Left lung (tissue), 10 donors: ENCODE measurements around the gene CUX1. TPM values are rescaled to one million over a fixed set of nuclear protein-coding genes. Genes with fewer than 3 reads are reported as not detected.
"Not testable (repeated sequence)": the region's sequence is repeated elsewhere in the genome, so short reads cannot be mapped to it uniquely, and the experiment has no call there.

Experiments used
- ATAC-seq: fragments of 200-7000 bp; cut with Tn5 transposase; one replicate; pipeline ENCODE4 v1.9.1; 2020; ENCODE audit warnings: moderate library complexity
- DNase-seq, 4 donors: peaks; one replicate each; pipeline ENCODE4 v3.0.0-alpha.2; 2013 to 2020
- H3K27ac ChIP-seq, 2 donors: fragments of 200-600 bp; sonication (generic) in 1 of 2; one replicate each; pipeline versions ENCODE4 v1.5.0 to v1.8.0; 2020 to 2021
- H3K27me3 ChIP-seq, 2 donors: fragments of 200-600 bp; sonication (generic) in 1 of 2; one replicate each; pipeline versions ENCODE4 v1.5.0 to v1.8.0; 2020 to 2021
- H3K36me3 ChIP-seq, 2 donors: fragments of 200-600 bp; sonication (generic) in 1 of 2; one replicate each; pipeline versions ENCODE4 v1.5.0 to v1.8.0; 2020 to 2021
- H3K4me1 ChIP-seq, 2 donors: fragments of 200-600 bp; one replicate each; pipeline ENCODE4 v1.8.0; 2021
- H3K4me3 ChIP-seq, 2 donors: fragments of 200-600 bp; sonication (generic) in 1 of 2; one replicate each; pipeline versions ENCODE4 v1.5.0 to v1.8.0; 2020 to 2021; ENCODE audit warnings: mild to moderate bottlenecking in 1 of 2
- H3K9me3 ChIP-seq, 2 donors: fragments of 200-600 bp; sonication (generic) in 1 of 2; one replicate each; pipeline versions ENCODE4 v1.5.0 to v1.8.0; 2020 to 2021
- intact Hi-C, 2 donors: fragments of 100-400 bp; cut with DNase I; formaldehyde crosslinking; loops; one replicate each; pipeline versions ENCODE4 v1.11.2 to v1.14.2; 2022
- polyA plus RNA-seq, 6 donors: library from polyadenylated mRNA; unstranded; fragments of 120-200 nt; gene quantifications; one replicate each; pipeline ENCODE4 v1.2.1, GENCODE V29; 2013; ENCODE audit not compliant: insufficient read length in 6 of 6
- total RNA-seq, 2 donors: library from RNA; stranded (reverse); fragmentation: NEBNext Ultra II Directional; extraction: Animal tissue kit (Norgen Biotek cat#: 25700); gene quantifications; one replicate each; pipeline ENCODE4 v1.2.1, GENCODE V29; 2021
- TF ChIP-seq, protein P1 (sequence below), 2 donors: fragments of 200-600 bp; sonication (generic) in 1 of 2; IDR thresholded peaks; one replicate each; pipeline versions ENCODE4 v1.5.0 to v1.8.0; 2021; ENCODE audit warnings: antibody characterized with exemption in 2 of 2
- donor health status: DM: no; HTN: yes; CAD: no.
- donor health status: DM: no; HTN: no; CAD: no.

Gene CUX1
- total and polyA plus RNA-seq, 8 donors: 86.4 to 157 (median 96.4) TPM

DNA sequence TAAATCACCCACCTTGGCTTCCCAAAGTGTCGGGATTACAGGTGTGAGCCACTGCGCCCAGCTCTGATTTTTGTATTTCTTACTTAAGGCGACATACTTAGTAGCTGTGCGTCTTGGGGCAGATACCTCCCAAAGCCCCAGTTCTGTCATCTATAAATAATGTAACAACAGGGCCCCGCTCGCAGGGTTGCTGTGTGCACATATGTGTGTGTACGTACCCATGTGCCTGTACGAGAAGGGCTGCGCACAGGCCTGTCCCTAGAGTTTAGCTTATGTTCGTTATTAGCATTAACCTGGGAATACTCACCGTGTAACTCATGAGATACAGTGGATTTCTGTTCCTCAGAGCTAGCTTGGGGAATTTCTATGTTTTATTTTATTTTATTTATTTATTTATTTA lies 103.6 kb downstream of the CUX1 start:
- Histone ChIP-seq H3K9me3 (no peaks in the 10 kb centered on the region), H3K27me3 (no peaks in the 10 kb centered on the region), H3K36me3 (peaks cover 0 to 46% of the 10 kb centered on the region in 2 donors), H3K4me3 (no peak overlapping the region), H3K4me1 (no peaks in the 10 kb centered on the region), H3K27ac (no peak overlapping the region)
- TF ChIP-seq, protein P1, sequence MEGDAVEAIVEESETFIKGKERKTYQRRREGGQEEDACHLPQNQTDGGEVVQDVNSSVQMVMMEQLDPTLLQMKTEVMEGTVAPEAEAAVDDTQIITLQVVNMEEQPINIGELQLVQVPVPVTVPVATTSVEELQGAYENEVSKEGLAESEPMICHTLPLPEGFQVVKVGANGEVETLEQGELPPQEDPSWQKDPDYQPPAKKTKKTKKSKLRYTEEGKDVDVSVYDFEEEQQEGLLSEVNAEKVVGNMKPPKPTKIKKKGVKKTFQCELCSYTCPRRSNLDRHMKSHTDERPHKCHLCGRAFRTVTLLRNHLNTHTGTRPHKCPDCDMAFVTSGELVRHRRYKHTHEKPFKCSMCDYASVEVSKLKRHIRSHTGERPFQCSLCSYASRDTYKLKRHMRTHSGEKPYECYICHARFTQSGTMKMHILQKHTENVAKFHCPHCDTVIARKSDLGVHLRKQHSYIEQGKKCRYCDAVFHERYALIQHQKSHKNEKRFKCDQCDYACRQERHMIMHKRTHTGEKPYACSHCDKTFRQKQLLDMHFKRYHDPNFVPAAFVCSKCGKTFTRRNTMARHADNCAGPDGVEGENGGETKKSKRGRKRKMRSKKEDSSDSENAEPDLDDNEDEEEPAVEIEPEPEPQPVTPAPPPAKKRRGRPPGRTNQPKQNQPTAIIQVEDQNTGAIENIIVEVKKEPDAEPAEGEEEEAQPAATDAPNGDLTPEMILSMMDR (IDR thresholded peaks at IDR 0.05): no peak
- DNase-seq (peak in 1 of 4 donors; percentile 14), ATAC-seq (no peak)
- intact Hi-C loops: no loop called here

DNA sequence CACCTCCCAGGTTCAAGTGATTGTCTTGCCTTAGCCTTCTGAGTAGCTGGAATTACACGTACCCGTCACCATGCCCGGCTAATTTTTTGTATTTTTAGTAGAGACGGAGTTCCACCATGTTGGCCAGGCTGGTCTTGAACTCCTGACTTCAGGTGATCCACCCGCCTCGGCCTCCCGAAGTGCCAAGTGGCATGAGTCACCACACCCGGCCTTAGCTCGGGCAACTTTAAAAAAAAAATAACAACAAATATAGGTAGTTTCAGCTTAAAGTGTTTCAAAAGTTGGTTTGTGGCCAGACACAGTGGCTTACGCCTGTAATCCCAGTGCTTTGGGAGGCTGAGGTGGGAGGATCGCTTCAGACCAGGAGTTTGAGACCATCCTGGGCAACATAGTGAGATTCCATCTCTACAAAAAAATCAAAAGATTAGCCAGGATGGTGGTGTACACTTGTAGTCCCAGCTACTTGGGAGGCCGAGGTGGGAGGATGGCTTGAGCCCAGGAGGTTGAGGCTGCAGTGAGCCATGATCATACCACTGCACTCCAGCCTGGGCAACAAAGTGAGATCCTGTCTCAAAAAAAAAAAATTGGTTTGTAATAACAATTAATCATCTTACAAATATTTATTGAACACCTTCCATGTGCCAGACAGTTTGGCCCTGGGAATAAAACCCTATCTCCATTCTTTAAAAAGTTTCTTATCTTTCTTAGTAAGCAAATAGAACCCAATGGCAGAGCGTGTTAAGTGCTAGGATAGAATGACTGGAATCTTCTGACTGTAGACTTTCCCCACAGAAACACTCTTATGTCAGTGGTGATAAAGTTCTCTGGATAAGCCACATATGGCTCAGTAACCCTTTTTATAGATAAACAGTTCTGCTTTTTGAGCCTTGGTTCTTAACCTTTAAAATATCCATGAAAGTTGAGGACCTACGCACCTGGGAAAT lies 104.4 kb downstream of the CUX1 start:
- H3K4me1 ChIP-seq, H3K9me3 ChIP-seq, H3K27me3 ChIP-seq, H3K27ac ChIP-seq, H3K4me3 ChIP-seq, intact Hi-C loops: not testable (repeated sequence)
- peaks cover 0 to 38% of the 10 kb centered on the region in 2 donors for H3K36me3 ChIP-seq
- ATAC-seq (peak; percentile 76), DNase-seq (peak in 1 of 4 donors; percentile 14)

DNA sequence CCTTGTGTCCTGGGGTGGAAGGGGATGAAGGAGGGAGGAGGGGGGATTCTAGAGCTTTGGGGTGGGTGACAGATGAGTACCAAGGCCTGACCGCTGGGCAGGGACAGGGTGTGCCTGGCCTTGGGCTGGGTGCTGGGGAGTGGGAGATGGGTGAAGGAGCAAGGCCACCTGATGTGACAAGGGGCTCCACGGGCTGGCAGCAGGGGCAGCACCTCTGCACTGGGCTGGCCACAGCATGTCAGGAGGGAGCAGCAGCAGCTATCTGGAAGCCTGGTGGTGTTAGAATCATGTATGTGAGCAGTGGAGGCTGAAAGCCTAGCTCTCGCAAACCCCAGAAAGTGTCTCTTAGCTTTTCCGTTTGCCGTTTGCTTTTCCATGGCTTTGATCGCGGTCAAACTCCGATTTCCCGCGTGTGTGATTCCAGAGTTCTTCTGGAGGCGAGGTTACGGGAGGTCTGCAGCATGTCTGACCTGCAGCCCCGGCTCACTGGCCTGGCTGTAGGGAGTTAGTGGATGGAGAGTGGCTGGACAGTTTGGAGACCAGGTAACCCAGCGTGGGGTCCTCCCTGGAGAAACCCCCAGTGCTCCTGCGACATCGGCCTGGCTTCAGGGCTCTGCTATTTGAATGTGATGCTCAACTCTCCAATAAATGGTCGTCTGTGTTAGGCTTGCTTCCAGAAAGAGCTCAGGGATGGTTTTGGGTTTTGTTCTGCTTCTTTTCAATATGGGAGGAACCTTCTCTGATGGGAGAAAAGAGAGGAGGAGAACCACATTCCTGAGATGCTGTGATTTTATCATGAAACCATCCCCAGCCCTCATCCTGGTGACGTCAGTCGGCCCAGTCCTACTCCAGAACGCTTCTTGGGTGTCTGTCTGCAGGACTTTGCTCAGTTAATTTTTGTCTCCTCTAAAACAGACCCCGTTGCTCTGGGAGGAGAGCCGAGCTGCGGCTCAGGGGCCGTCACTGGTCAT lies 105.5 kb downstream of the CUX1 start:
- Histone ChIP-seq H3K4me1 (peaks cover 0 to 7% of the 10 kb centered on the region in 2 donors), H3K9me3 (no peaks in the 10 kb centered on the region), H3K27me3 (no peaks in the 10 kb centered on the region), H3K36me3 (peaks cover 0 to 27% of the 10 kb centered on the region in 2 donors), H3K27ac (peak overlapping the region in 1 of 2 donors; percentile 7), H3K4me3 (no peak overlapping the region)
- TF ChIP-seq, protein P1 (IDR thresholded peaks at IDR 0.05): no peak
- ATAC-seq (no peak), DNase-seq (peak in 1 of 4 donors; percentile 59)
- intact Hi-C loops: no loop called here

DNA sequence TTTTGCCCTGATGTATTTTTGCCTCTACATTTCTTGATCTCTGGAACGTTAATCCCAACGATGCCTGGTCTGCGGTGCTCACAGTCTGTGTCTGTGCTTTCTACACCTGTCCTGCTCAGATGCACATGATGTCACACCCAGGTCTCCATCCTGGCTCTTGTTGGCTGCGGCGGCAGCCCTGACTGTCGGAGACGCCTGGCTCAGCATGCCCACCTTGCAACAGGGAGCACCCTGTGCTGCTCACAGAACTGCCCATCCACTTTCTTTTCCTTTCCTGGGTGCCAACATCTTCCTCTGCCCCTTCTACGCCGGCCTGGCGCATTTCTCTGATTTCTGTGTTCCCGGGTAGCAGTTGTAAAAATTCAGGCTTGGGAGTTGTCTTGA lies 106.2 kb downstream of the CUX1 start:
- DNase-seq: peak in 1 of 4 donors; percentile 30
- intact Hi-C loops: no loop called here
- Histone ChIP-seq H3K27me3 (no peaks in the 10 kb centered on the region), H3K27ac (no peak overlapping the region), H3K9me3 (no peaks in the 10 kb centered on the region), H3K36me3 (peaks cover 0 to 20% of the 10 kb centered on the region in 2 donors), H3K4me3 (no peak overlapping the region), H3K4me1 (peaks cover 0 to 8% of the 10 kb centered on the region in 2 donors)
- TF ChIP-seq, protein P1 (IDR thresholded peaks at IDR 0.05): no peak
- ATAC-seq: no peak

DNA sequence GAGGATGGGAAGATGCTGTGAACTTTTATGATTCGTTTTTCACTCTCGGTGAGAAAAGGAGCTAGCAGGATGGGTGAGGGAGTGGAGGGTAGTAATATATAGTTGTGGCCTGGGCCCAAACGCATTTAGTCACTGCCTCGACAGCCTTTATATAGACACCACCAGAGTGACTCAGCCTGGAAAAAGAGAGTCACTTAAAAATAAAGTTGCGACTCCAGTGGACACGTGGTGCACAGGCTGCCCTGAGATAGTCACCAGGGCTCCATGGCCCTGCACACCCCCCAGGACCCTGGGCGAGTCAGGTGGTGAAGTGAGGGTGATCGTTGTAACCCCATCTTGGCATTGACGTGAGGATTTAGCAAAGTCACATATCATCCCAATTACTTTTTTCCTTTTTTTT lies 106.7 kb downstream of the CUX1 start:
- H3K4me1 ChIP-seq: peaks cover 0 to 8% of the 10 kb centered on the region in 2 donors
- H3K36me3 ChIP-seq: peaks cover 0 to 14% of the 10 kb centered on the region in 2 donors
- H3K27ac ChIP-seq: no peak overlapping the region
- intact Hi-C loops: no loop called here
- peak in 1 of 4 donors; percentile 14 for DNase-seq
- TF ChIP-seq, protein P1 (IDR thresholded peaks at IDR 0.05): no peak
- no peaks in the 10 kb centered on the region for H3K27me3 ChIP-seq
- no peaks in the 10 kb centered on the region for H3K9me3 ChIP-seq
- no peak overlapping the region for H3K4me3 ChIP-seq
- peak; percentile 38 for ATAC-seq
